ENCODE measurements around the gene HOXD10.

Gene HOXD10

GRCh38 chr2:176160251-176160985, 43.8 kb downstream of the HOXD10 start:
- Histone ChIP-seq H3K27me3 (ENCODE audit: insufficient read depth, poor library complexity, severe bottlenecking) (peaks cover 85% of the 10 kb centered on the region), H3K27ac (replicated peaks) (no peak overlapping the region), H3K4me3 (replicated peaks; ENCODE audit: insufficient read depth, low read length) (no peak overlapping the region)
- TF ChIP-seq CTCF (IDR thresholded peaks at IDR 0.05; ENCODE audit: insufficient read depth, low read length), result no peak
- no peak for TF ChIP-seq GABPA (IDR thresholded peaks at IDR 0.05; ENCODE audit: low read depth)
- TF ChIP-seq POLR2AphosphoS5 (IDR thresholded peaks at IDR 0.05; ENCODE audit: low read depth), result no peak
- TF ChIP-seq SPI1 (IDR thresholded peaks at IDR 0.05; ENCODE audit: borderline replicate concordance, low read depth), result no peak
- no peak for DNase-seq (ENCODE audit: low read depth in 1 of 2, low spot score in 1 of 2)

DNA sequence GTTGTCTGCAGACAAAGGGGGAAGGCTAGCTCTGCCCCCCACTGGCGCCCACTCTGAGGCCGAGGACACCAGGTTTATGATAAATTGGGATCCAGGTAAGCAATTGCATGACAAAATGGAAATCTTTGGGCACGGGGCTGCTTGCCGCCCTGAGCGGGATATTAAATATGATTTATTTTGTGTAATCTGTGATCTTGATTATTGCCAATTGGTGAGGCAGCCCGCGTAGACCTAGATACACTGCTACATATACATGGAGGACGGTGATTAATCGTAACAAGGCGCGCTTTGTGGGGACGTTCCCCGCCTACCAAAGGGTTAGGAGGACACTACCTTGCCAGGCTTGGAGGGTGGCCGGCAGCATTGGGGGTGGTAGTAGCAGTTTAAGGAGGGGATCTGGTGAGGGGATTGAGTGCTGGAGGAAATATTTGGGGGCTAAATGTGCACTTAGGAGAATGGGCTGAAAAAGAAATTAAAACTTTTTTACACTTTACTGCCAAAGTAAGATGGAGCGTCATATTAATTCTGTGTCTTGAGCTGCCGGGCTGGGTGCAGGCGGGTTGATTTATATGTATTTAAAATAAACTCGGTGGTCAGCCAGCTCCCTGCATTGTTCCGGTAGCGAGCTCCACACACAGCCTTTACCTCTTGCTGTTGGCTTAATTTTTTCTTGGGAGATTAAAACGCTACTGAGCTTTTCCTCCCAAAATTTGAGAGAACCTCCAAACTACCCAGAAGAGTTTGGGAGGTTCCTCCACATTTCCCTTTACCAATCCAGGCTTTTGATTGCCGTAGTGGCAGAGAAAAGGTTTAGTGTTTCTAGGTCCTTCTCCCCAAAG, 44.6 kb downstream of the HOXD10 start:
- H3K27me3 ChIP-seq (ENCODE audit: insufficient read depth, poor library complexity, severe bottlenecking), result peaks cover 85% of the 10 kb centered on the region

GRCh38 chr2:176161825-176162626, 45.4 kb downstream of the HOXD10 start:
- TF ChIP-seq SPI1 (IDR thresholded peaks at IDR 0.05; ENCODE audit: borderline replicate concordance, low read depth) (no peak), GABPA (IDR thresholded peaks at IDR 0.05; ENCODE audit: low read depth) (no peak), POLR2AphosphoS5 (IDR thresholded peaks at IDR 0.05; ENCODE audit: low read depth) (no peak), CTCF (IDR thresholded peaks at IDR 0.05; ENCODE audit: insufficient read depth, low read length) (no peak), REST (IDR thresholded peaks at IDR 0.05; ENCODE audit: insufficient replicate concordance, low read depth) (no peak)
- H3K27me3 ChIP-seq (ENCODE audit: insufficient read depth, poor library complexity, severe bottlenecking), result peaks cover 86% of the 10 kb centered on the region
- H3K27ac ChIP-seq (replicated peaks), result no peak overlapping the region
- H3K4me3 ChIP-seq (replicated peaks; ENCODE audit: insufficient read depth, low read length), result no peak overlapping the region
- no peak for DNase-seq (ENCODE audit: low read depth in 1 of 2, low spot score in 1 of 2)

More for the DNA sequence above, 44.6 kb downstream of the HOXD10 start:
- no peak overlapping the region for H3K27ac ChIP-seq (replicated peaks)
- DNase-seq (ENCODE audit: low read depth in 1 of 2, low spot score in 1 of 2), result no peak
- H3K4me3 ChIP-seq (replicated peaks; ENCODE audit: insufficient read depth, low read length), result no peak overlapping the region
- TF ChIP-seq SPI1 (IDR thresholded peaks at IDR 0.05; ENCODE audit: borderline replicate concordance, low read depth), result no peak

DNA sequence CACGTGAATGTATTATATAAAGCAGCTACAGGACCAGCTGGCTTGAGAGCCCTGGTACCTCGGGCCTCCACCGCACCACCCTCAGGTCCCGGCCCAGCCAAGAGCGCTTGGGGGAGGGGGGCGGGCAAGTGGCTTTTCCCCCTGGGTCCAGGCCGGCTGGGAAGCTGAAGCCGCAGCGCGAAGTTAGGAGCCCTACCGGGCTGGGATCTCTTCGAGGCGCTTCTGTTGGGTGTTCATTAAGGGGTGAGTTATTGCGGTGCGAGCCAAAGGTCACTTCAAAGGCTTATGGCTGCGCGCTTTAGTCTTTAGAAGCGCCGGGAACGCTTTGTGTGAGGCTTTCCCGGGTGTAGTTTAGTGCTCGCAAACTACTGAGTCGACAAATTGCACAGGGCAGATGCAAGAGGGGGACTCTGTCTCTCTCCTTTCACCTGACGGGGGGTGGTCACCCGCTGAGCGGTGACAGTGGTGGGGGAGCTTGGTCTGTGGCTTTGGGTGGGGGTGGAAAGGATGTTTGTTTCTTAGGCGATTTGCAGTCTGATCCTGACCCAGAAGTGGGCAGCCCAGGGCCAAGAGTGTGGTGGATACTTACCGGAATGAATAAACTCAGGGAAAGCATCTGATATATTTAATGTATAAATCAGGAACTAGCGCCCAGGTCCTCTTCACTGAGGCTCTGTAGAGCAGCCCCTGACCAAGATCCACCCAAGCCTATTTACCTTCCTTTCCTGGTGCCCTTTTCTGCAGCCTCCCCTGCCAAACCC, 46.5 kb downstream of the HOXD10 start:
- Histone ChIP-seq H3K27ac (replicated peaks) (no peak overlapping the region), H3K27me3 (ENCODE audit: insufficient read depth, poor library complexity, severe bottlenecking) (peaks cover 85% of the 10 kb centered on the region), H3K4me3 (replicated peaks; ENCODE audit: insufficient read depth, low read length) (no peak overlapping the region)
- TF ChIP-seq POLR2AphosphoS5 (IDR thresholded peaks at IDR 0.05; ENCODE audit: low read depth) (no peak), CTCF (IDR thresholded peaks at IDR 0.05; ENCODE audit: insufficient read depth, low read length) (no peak), GABPA (IDR thresholded peaks at IDR 0.05; ENCODE audit: low read depth) (no peak), REST (IDR thresholded peaks at IDR 0.05; ENCODE audit: insufficient replicate concordance, low read depth) (no peak), SPI1 (IDR thresholded peaks at IDR 0.05; ENCODE audit: borderline replicate concordance, low read depth) (no peak)
- no peak for DNase-seq (ENCODE audit: low read depth in 1 of 2, low spot score in 1 of 2)

Measured in HL-60 (cell line).